Neuronal stem cell (in vitro differentiated cells): ENCODE measurements around the gene MESD.

Source experiments
- DNase-seq: peaks from one replicate; pipeline ENCODE4 v3.0.0-alpha.2; 2013; ENCODE audit warnings: low spot score
- H2AFZ ChIP-seq: one replicate; pipeline ENCODE4 v1.6.1; 2013; ENCODE audit warnings: mild to moderate bottlenecking, low read length, inconsistent platforms
- H2AK5ac ChIP-seq: 2 replicates; pipeline ENCODE4 v1.6.1; 2013; ENCODE audit warnings: low read depth, mild to moderate bottlenecking, inconsistent platforms, low read length, moderate library complexity, mixed read lengths
- H2BK120ac ChIP-seq: 2 replicates; pipeline ENCODE4 v1.6.1; 2013; ENCODE audit warnings: low read depth, mild to moderate bottlenecking, inconsistent platforms, low read length, moderate library complexity, mixed read lengths
- H2BK12ac ChIP-seq: one replicate; pipeline ENCODE4 v1.6.1; 2013; ENCODE audit warnings: low read length, inconsistent platforms
- H2BK15ac ChIP-seq: 2 replicates; pipeline ENCODE4 v1.6.1; 2013; ENCODE audit warnings: mild to moderate bottlenecking, low read length, inconsistent platforms, mixed read lengths
- H2BK5ac ChIP-seq: one replicate; pipeline ENCODE4 v1.6.1; 2013; ENCODE audit warnings: inconsistent platforms, mild to moderate bottlenecking, low read length, moderate library complexity
- H3K14ac ChIP-seq: one replicate; pipeline ENCODE4 v1.6.1; 2013; ENCODE audit warnings: low read length, inconsistent platforms
- H3K18ac ChIP-seq: 2 replicates; pipeline ENCODE4 v1.6.1; 2013; ENCODE audit warnings: low read length, inconsistent platforms
- H3K23ac ChIP-seq: 2 replicates; pipeline ENCODE4 v1.6.1; 2013; ENCODE audit warnings: low read depth, mild to moderate bottlenecking, mixed read lengths, low read length, inconsistent platforms; ENCODE audit not compliant: poor library complexity
- H3K27ac ChIP-seq: replicated peaks from 3 replicates; pipeline ENCODE4 v1.5.1; 2013; ENCODE audit warnings: low read length, inconsistent platforms
- H3K27me3 ChIP-seq, 3 experiments: 2 replicates each; pipeline ENCODE4 v1.6.1; 2013; ENCODE audit warnings: low read length in 3 of 3, mild to moderate bottlenecking in 2 of 3, inconsistent platforms in 1 of 3, low read depth in 1 of 3, mixed read lengths in 1 of 3, moderate library complexity in 1 of 3; ENCODE audit not compliant: control insufficient read depth in 3 of 3, insufficient read depth in 3 of 3
- H3K36me3 ChIP-seq, 2 donors: replicated peaks in 1 of 2; 2 replicates each; pipeline ENCODE4 v1.6.1; 2013; ENCODE audit warnings: low read length in 2 of 2; ENCODE audit not compliant: control insufficient read depth in 2 of 2, insufficient read depth in 2 of 2
- H3K4ac ChIP-seq: 2 replicates; pipeline ENCODE4 v1.6.1; 2013; ENCODE audit warnings: inconsistent platforms, mild to moderate bottlenecking, low read length, moderate library complexity
- H3K4me1 ChIP-seq, 2 donors: 1 replicate in 1 of 2; 2 replicates in 1 of 2; pipeline ENCODE4 v1.6.1; 2013; ENCODE audit warnings: low read length in 2 of 2, low read depth in 1 of 2; ENCODE audit not compliant: control insufficient read depth in 2 of 2, insufficient read depth in 1 of 2
- H3K4me2 ChIP-seq: one replicate; pipeline ENCODE4 v1.6.1; 2013; ENCODE audit warnings: mild to moderate bottlenecking, low read length, inconsistent platforms; ENCODE audit not compliant: insufficient read depth, poor library complexity, severe bottlenecking
- H3K4me3 ChIP-seq, 2 donors: 2 replicates each; pipeline ENCODE4 v1.5.1; 2013; ENCODE audit warnings: low read length in 2 of 2, mild to moderate bottlenecking in 2 of 2, inconsistent platforms in 1 of 2, moderate library complexity in 1 of 2
- H3K79me1 ChIP-seq: one replicate; pipeline ENCODE4 v1.6.1; 2013; ENCODE audit warnings: low read depth, mild to moderate bottlenecking, inconsistent platforms, low read length, moderate library complexity
- H3K9ac ChIP-seq: one replicate; pipeline ENCODE4 v1.6.1; 2013; ENCODE audit warnings: mild to moderate bottlenecking, low read depth, low read length, inconsistent platforms; ENCODE audit not compliant: poor library complexity
- H3K9me3 ChIP-seq, 2 donors: replicated peaks in 1 of 2; 2 replicates each; pipeline versions ENCODE3 to v1.6.1; 2013; ENCODE audit warnings: low read length in 2 of 2, mild to moderate bottlenecking in 2 of 2, inconsistent platforms in 1 of 2, low read depth in 1 of 2, mixed read lengths in 1 of 2, moderate library complexity in 1 of 2; ENCODE audit not compliant: control insufficient read depth in 2 of 2, insufficient read depth in 1 of 2
- H4K8ac ChIP-seq: one replicate; pipeline ENCODE4 v1.6.1; 2013; ENCODE audit warnings: low read depth, mild to moderate bottlenecking, inconsistent platforms, low read length, moderate library complexity
- H4K91ac ChIP-seq: one replicate; pipeline ENCODE4 v1.6.1; 2013; ENCODE audit warnings: low read length, low read depth, mild to moderate bottlenecking, inconsistent platforms; ENCODE audit not compliant: poor library complexity
- WGBS, 2 donors: extraction: QIAGEN DNeasy Blood & Tissue Kit; methylation state at CpG; one replicate each; pipeline ENCODE4 v1.1.7; 2013; ENCODE audit warnings: missing lambda C conversion rate in 2 of 2, mixed read lengths in 1 of 2; ENCODE audit not compliant: insufficient read length in 2 of 2, insufficient replicate concordance in 1 of 2; ENCODE audit errors: extremely low coverage in 2 of 2; 5-methylcytosine and 5-hydroxymethylcytosine counted together

Gene MESD

GRCh38 chr15:81021321-81021720, 31.7 kb upstream of the MESD start:
- Histone ChIP-seq H3K36me3 (no peaks in the 10 kb centered on the region), H3K9ac (no peak overlapping the region), H3K14ac (no peak overlapping the region), H3K4me1 (peaks cover 8 to 11% of the 10 kb centered on the region in 2 donors), H3K4ac (no peak overlapping the region), H3K27me3 (no peaks in the 10 kb centered on the region), H2BK15ac (no peak overlapping the region), H3K27ac (no peak overlapping the region), H2AFZ (no peak overlapping the region), H3K4me2 (no peak overlapping the region), H3K4me3 (no peak overlapping the region), H3K79me1 (no peaks in the 10 kb centered on the region), H4K91ac (no peak overlapping the region), H2BK12ac (no peak overlapping the region), H2AK5ac (no peak overlapping the region), H3K23ac (no peak overlapping the region), H3K18ac (no peak overlapping the region), H2BK120ac (no peak overlapping the region), H4K8ac (no peak overlapping the region), H3K9me3 (no peaks in the 10 kb centered on the region), H2BK5ac (no peak overlapping the region)
- DNase-seq = no peak
- no CpG with 5 or more reads among the region's 7 CpGs for WGBS, 2 donors

DNA sequence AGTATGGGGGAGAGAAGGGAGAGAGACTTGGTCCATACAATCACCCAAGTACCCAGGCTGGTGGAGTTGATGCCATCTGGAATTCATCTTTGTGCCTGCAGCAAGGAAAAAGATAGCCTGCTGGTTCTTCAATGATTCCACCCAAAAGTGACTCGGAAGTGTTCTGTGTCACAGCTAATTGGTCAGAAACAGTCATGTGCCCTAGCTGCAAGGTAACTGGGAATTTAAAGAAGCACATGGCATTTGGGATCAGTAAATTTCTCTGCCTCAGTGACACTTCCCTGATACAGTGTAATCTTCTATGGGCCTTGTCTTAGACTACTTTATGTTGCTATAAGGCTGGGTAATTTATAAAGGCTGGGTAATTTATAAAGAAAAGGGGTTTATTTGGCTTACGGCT, 28.6 kb upstream of the MESD start:
- no peak overlapping the region for H3K23ac ChIP-seq
- no peak overlapping the region for H3K4me3 ChIP-seq
- H2BK12ac ChIP-seq = no peak overlapping the region
- no peak overlapping the region for H3K9ac ChIP-seq
- H3K27me3 ChIP-seq = no peaks in the 10 kb centered on the region
- no peak overlapping the region for H4K8ac ChIP-seq
- H2AK5ac ChIP-seq = no peak overlapping the region
- H4K91ac ChIP-seq = no peak overlapping the region
- H3K4me2 ChIP-seq = no peak overlapping the region
- H3K27ac ChIP-seq = no peak overlapping the region
- H3K14ac ChIP-seq = no peak overlapping the region
- DNase-seq = no peak
- H3K36me3 ChIP-seq = no peaks in the 10 kb centered on the region
- WGBS, 2 donors = no CpG with 5 or more reads among the region's 2 CpGs
- H2BK5ac ChIP-seq = no peak overlapping the region
- no peak overlapping the region for H3K4ac ChIP-seq
- H3K4me1 ChIP-seq = peaks cover 3 to 9% of the 10 kb centered on the region in 2 donors
- no peaks in the 10 kb centered on the region for H3K79me1 ChIP-seq
- no peaks in the 10 kb centered on the region for H3K9me3 ChIP-seq
- no peak overlapping the region for H2BK120ac ChIP-seq
- H2BK15ac ChIP-seq = no peak overlapping the region
- no peak overlapping the region for H3K18ac ChIP-seq
- no peak overlapping the region for H2AFZ ChIP-seq

DNA sequence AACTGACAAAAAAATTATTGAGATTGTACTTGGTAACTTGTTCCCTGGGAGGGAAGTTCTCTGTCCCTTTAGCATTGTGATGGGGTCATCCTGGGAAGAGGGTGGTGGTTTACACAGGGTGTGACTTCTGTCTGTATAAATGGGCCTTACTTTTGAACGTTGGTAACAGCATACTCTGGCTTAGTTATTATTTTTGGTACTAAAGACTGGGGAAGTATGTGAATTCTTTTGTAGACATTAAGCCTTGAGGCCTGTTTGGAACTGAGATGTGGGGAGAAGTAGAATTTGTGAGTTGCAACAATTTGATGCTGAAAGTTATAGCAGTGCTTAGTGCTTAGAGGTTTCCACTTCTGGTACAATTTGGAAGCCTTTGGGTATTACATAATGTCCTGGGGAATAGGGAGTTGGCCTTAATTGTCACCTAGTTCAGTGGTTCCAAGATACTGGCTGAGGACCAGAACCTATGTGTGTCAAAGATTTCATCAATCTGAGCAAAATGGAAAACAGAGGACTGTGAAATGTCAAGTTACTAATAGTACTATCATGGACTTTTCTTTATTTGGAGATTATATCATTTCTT, 27.0 kb upstream of the MESD start:
- Histone ChIP-seq H2AFZ (no peak overlapping the region), H2BK5ac (no peak overlapping the region), H4K91ac (no peak overlapping the region), H4K8ac (no peak overlapping the region), H3K4me3 (no peak overlapping the region), H3K27ac (no peak overlapping the region), H3K9ac (no peak overlapping the region), H3K27me3 (no peaks in the 10 kb centered on the region), H3K14ac (no peak overlapping the region), H2AK5ac (no peak overlapping the region), H3K79me1 (no peaks in the 10 kb centered on the region), H3K9me3 (no peaks in the 10 kb centered on the region), H3K18ac (no peak overlapping the region), H3K23ac (no peak overlapping the region), H3K4ac (no peak overlapping the region), H3K36me3 (no peaks in the 10 kb centered on the region), H2BK15ac (no peak overlapping the region), H3K4me1 (peaks cover 3 to 9% of the 10 kb centered on the region in 2 donors), H3K4me2 (no peak overlapping the region), H2BK120ac (no peak overlapping the region), H2BK12ac (no peak overlapping the region)
- no CpG with 5 or more reads among the region's 1 CpG for WGBS, 2 donors
- no peak for DNase-seq

DNA sequence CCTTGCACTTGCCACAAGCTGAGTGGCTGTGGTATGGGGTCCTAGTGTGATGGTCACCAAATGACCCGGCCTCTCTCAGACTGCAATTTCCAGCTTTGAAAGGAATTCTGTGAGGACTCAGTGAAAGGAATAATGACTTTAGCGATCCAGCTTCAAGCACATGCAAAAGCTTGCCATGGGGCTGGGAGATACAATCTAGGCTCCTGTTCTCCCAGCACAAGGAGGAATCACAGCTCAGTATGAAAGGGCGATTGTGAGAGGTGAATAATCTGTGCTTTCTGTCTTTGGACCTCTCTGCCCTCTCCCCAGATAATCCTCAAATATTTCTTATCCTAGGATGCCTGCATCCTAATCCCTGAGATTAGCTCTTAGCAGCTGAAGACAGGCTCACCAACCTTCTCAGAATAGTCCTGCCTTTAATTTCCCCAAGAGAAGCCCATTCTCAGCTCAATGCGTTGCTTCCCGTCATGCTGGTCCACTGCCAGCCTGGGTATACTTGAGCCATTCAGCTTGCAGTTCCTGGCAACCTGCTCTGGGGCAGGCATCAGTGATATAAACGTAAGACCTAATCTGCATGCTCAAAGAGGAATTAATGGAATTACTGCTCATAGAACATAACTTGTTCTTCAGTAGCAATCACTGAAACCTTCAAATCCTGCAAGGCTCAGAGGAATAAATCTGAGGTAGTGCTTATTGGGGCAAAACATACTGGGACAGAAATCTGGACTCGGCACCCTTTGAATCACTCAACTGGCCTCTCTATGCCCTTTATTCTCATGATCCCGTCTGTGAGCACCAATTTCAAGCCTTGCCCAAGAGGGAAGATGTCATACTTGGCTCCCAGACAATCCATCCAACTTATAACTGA, 26.2 kb upstream of the MESD start:
- H3K4me2 ChIP-seq = no peak overlapping the region
- peaks cover 3 to 9% of the 10 kb centered on the region in 2 donors for H3K4me1 ChIP-seq
- no peak overlapping the region for H3K18ac ChIP-seq
- no peak overlapping the region for H3K9ac ChIP-seq
- no peaks in the 10 kb centered on the region for H3K79me1 ChIP-seq
- H3K36me3 ChIP-seq = no peaks in the 10 kb centered on the region
- no peak overlapping the region for H3K4ac ChIP-seq
- no peak overlapping the region for H2BK15ac ChIP-seq
- no peak overlapping the region for H2BK12ac ChIP-seq
- H3K4me3 ChIP-seq = no peak overlapping the region
- no peak overlapping the region for H3K14ac ChIP-seq
- no peaks in the 10 kb centered on the region for H3K9me3 ChIP-seq
- no peak overlapping the region for H2AK5ac ChIP-seq
- peak overlapping the region; percentile 4 for H3K27ac ChIP-seq
- WGBS, 2 donors = no CpG with 5 or more reads among the region's 8 CpGs
- H3K23ac ChIP-seq = no peak overlapping the region
- no peak overlapping the region for H4K8ac ChIP-seq
- no peak overlapping the region for H2AFZ ChIP-seq
- H4K91ac ChIP-seq = no peak overlapping the region
- no peaks in the 10 kb centered on the region for H3K27me3 ChIP-seq
- DNase-seq = no peak
- H2BK120ac ChIP-seq = no peak overlapping the region
- H2BK5ac ChIP-seq = no peak overlapping the region
